ENCODE data around the gene PMM2. TPM values are rescaled to one million over a fixed set of nuclear protein-coding genes. Genes with fewer than 3 reads are reported as not detected.
"Not testable (repeated sequence)": the region's sequence is repeated elsewhere in the genome, so short reads cannot be mapped to it uniquely, and the experiment has no call there.

The PMM2 gene
- total RNA-seq (2014; rRNA removed; shearing (Covaris generic)): 47.9 and 50.2 TPM in 2 replicates

DNA sequence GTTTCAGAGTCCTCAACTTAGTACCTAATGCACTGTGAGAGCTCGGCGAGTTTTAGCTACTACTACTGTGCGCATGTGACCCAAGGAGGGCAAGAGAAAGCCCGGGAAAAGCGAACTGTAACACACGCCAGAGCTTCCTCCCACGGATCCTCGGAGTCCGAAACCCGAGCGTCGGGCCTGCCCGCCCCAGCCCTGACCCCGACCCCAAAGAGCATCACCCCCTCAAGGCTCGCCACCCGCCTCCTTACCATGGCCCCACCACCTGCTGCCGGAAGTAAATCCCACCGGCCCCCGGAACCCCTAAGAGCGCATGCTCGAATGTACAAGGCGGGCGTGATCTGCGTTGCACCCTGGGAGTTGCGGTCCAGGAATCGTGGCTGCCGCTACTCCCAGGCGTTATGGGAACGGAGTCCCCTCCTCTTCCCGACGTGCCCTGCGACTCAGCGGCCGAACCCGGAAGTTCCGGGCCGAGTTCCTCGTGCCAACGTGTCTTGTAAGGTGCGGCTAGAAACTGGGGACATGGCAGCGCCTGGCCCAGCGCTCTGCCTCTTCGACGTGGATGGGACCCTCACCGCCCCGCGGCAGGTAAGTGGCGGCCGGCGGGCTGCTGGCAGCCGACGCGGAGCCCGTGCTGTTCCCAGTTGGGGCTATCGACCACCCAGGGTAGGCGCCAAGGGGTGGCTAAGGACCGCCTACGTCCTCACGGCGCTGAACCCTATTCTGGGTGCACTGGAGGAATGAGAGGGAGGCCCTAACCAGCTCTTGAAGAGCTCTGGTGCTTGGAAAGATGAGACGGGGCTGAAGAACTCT lies at the start of gene PMM2, which contains the start of gene TMEM186:
TSS of gene PMM2 (plus strand) at position 476 of the 810 bp plus-strand sequence. CDS start at position 520, 44 bp downstream.
TSS of gene TMEM186 (minus strand) at position 276 of the 810 bp plus-strand sequence. CDS start at position 251, 25 bp downstream.
- Histone ChIP-seq H3K9me3 (replicated peaks) (no peaks in the 10 kb centered on the region), H3K27me3 (replicated peaks) (no peaks in the 10 kb centered on the region), H3K27ac (peak within 1 kb of the TSS; percentile 80), H3K4me1 (replicated peaks) (peaks cover 12% of the 10 kb centered on the region), H3K36me3 (peaks cover 45% of the 10 kb centered on the region), H3K4me3 (peak within 1 kb of the TSS; percentile 69)
- peak; percentile 93 to 96 for DNase-seq (ENCODE audit: low read depth in 1 of 2, low spot score in 2 of 2)

DNA sequence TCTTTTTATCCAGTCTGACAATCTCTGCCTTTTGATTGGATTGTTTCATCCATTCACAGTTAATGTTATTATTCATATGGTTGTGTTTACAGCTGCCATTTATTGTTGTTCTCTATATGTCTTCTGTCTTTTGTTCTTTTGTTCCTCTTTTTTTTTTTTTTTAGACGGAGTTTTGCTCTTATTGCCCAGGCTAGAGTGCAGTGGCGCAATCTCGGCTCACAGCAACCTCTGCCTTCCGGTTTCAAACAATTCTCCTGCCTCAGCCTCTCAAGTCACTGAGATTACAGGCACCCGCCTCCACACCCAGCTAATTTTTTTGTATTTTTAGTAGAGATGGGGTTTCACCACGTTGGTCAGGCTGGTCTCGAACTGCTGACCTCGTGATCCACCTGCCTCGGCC lies 48.7 kb upstream of the PMM2 start:
- H3K4me1 ChIP-seq (replicated peaks); H3K4me3 ChIP-seq; H3K27me3 ChIP-seq (replicated peaks); DNase-seq (ENCODE audit: low read depth in 1 of 2, low spot score in 2 of 2); H3K36me3 ChIP-seq; H3K9me3 ChIP-seq (replicated peaks); H3K27ac ChIP-seq: not testable (repeated sequence)

GRCh38 chr16:8751481-8752311 lies 45.9 kb upstream of the PMM2 start:
- no peaks in the 10 kb centered on the region for H3K36me3 ChIP-seq
- peaks cover 9% of the 10 kb centered on the region for H3K4me1 ChIP-seq (replicated peaks)
- H3K27ac ChIP-seq: no peak overlapping the region
- no peaks in the 10 kb centered on the region for H3K27me3 ChIP-seq (replicated peaks)
- no peak overlapping the region for H3K4me3 ChIP-seq
- no peaks in the 10 kb centered on the region for H3K9me3 ChIP-seq (replicated peaks)
- peak in 1 of 2 experiments; percentile 69 for DNase-seq (ENCODE audit: low read depth in 1 of 2, low spot score in 2 of 2)

DNA sequence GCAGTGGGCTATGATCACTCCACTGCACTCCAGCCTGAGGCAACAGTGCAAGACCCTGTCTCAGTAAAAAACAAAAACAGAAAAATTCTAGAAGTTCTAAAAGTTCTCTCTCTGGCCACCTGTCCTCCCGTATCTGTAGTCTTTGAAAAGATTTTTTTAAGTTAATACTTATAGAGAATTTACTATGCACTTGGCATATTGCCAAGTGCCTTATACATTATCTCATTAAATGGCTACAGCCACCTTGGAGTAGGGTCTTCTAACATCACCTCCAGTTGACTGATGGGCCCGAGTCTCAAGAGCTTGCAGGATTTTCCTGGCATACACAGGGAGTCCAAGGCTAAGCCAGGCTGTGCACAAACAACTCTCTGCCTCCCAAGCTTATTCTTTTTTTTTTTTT lies 44.9 kb upstream of the PMM2 start:
- H3K36me3 ChIP-seq: no peaks in the 10 kb centered on the region
- no peaks in the 10 kb centered on the region for H3K9me3 ChIP-seq (replicated peaks)
- no peaks in the 10 kb centered on the region for H3K27me3 ChIP-seq (replicated peaks)
- DNase-seq (ENCODE audit: low read depth in 1 of 2, low spot score in 2 of 2): no peak
- H3K27ac ChIP-seq: no peak overlapping the region
- no peak overlapping the region for H3K4me3 ChIP-seq
- peaks cover 9% of the 10 kb centered on the region for H3K4me1 ChIP-seq (replicated peaks)

DNA sequence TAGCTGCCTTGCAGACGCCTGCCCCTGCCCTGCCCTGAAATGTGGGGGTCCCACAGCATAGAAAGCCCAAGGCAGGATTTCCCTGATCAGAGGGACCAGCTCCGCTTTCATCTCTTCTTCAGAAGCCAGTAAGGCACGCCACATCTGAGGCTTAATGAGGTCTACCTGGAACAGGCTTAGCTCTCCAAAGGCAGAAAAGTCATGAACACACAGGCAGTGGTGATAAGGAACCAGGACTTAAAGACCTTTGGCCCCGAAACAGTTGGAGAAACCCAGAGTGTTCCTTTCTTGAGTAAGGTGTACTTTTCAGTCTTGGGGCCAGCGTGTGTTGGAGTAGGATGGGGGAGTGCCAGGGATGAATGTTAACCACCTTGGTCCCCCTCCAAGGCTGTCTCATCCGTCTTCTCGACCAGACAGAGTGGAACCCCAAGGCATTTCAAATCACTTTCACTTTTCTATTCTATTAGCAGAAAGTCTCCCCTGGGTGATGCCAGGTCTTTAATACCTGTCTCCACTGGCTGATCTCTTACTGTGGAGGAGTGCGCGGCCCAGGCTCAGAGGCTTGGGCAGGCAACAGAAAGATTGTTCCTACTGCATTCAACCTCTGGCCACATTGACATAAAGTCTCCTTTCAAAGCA lies 44.1 kb upstream of the PMM2 start:
- no peak for DNase-seq (ENCODE audit: low read depth in 1 of 2, low spot score in 2 of 2)
- no peaks in the 10 kb centered on the region for H3K36me3 ChIP-seq
- H3K9me3 ChIP-seq (replicated peaks): no peaks in the 10 kb centered on the region
- peaks cover 9% of the 10 kb centered on the region for H3K4me1 ChIP-seq (replicated peaks)
- H3K4me3 ChIP-seq: no peak overlapping the region
- H3K27me3 ChIP-seq (replicated peaks): no peaks in the 10 kb centered on the region
- no peak overlapping the region for H3K27ac ChIP-seq

GRCh38 chr16:8756755-8757154 lies 40.9 kb upstream of the PMM2 start:
- Histone ChIP-seq H3K9me3 (replicated peaks) (no peaks in the 10 kb centered on the region), H3K27ac (no peak overlapping the region), H3K27me3 (replicated peaks) (no peaks in the 10 kb centered on the region), H3K4me1 (replicated peaks) (peaks cover 7% of the 10 kb centered on the region), H3K36me3 (no peaks in the 10 kb centered on the region), H3K4me3 (no peak overlapping the region)
- DNase-seq (ENCODE audit: low read depth in 1 of 2, low spot score in 2 of 2): no peak

DNA sequence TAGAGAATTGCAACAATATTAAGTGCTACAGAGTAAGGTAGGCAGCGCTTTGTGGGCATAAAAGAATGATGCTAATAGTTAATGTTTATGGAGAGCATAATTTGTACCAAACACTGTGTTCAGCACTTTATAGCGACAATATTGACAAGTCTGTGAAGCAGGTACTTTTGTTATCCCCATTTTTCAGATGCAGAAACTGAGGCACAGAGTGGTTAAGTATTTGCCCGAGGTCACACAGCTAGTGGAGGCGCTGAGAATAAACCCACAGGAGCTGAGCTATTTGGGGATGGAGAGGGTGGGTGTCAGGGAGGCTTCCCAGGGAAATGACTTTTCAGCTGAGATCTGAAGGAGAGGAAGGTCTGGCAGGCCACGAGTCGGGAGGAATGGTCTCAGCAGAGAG lies 39.6 kb upstream of the PMM2 start:
- H3K36me3 ChIP-seq: no peaks in the 10 kb centered on the region
- no peak overlapping the region for H3K4me3 ChIP-seq
- H3K27ac ChIP-seq: no peak overlapping the region
- no peaks in the 10 kb centered on the region for H3K27me3 ChIP-seq (replicated peaks)
- H3K9me3 ChIP-seq (replicated peaks): no peaks in the 10 kb centered on the region
- no peaks in the 10 kb centered on the region for H3K4me1 ChIP-seq (replicated peaks)
- no peak for DNase-seq (ENCODE audit: low read depth in 1 of 2, low spot score in 2 of 2)

DNA sequence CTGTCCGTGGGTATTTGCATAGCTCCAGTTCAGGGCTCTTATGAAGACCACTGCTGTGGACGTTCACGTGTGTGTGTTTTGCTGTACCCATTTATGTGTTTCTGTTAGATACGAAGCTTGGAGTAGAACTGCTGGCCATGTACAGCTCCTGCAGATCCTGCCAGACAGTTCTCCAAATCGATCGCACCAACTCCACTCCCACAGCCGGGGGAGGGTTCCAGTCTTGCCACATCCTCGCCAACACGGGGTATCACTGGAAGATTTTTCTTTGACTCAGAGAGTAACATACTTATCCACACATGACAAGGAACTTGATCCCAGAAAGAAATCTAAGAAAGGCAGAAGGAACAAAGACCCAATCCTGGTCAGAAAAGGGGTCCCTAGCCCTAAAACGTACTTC lies 37.6 kb upstream of the PMM2 start:
- H3K27ac ChIP-seq: no peak overlapping the region
- H3K27me3 ChIP-seq (replicated peaks): no peaks in the 10 kb centered on the region
- no peak for DNase-seq (ENCODE audit: low read depth in 1 of 2, low spot score in 2 of 2)
- H3K4me3 ChIP-seq: no peak overlapping the region
- H3K36me3 ChIP-seq: no peaks in the 10 kb centered on the region
- no peaks in the 10 kb centered on the region for H3K9me3 ChIP-seq (replicated peaks)
- no peaks in the 10 kb centered on the region for H3K4me1 ChIP-seq (replicated peaks)

- Histone ChIP-seq H3K27ac (no peak overlapping the region), H3K36me3 (no peaks in the 10 kb centered on the region), H3K9me3 (replicated peaks) (no peaks in the 10 kb centered on the region), H3K4me3 (no peak overlapping the region), H3K4me1 (replicated peaks) (no peaks in the 10 kb centered on the region), H3K27me3 (replicated peaks) (no peaks in the 10 kb centered on the region)
- DNase-seq (ENCODE audit: low read depth in 1 of 2, low spot score in 2 of 2): no peak
These were observed 36.6 kb upstream of the PMM2 start for GRCh38 chr16:8761078-8761477.

GRCh38 chr16:8762254-8762653 lies 35.4 kb upstream of the PMM2 start:
- H3K27ac ChIP-seq: no peak overlapping the region
- no peaks in the 10 kb centered on the region for H3K4me1 ChIP-seq (replicated peaks)

GRCh38 chr16:8763083-8763482 lies 34.6 kb upstream of the PMM2 start:
- H3K36me3 ChIP-seq: no peaks in the 10 kb centered on the region
- DNase-seq (ENCODE audit: low read depth in 1 of 2, low spot score in 2 of 2): no peak
- no peaks in the 10 kb centered on the region for H3K9me3 ChIP-seq (replicated peaks)
- no peaks in the 10 kb centered on the region for H3K4me1 ChIP-seq (replicated peaks)
- no peak overlapping the region for H3K27ac ChIP-seq
- no peaks in the 10 kb centered on the region for H3K27me3 ChIP-seq (replicated peaks)
- H3K4me3 ChIP-seq: no peak overlapping the region

More at GRCh38 chr16:8762254-8762653, 35.4 kb upstream of the PMM2 start:
- Histone ChIP-seq H3K27me3 (replicated peaks) (no peaks in the 10 kb centered on the region), H3K36me3 (no peaks in the 10 kb centered on the region), H3K4me3 (no peak overlapping the region), H3K9me3 (replicated peaks) (no peaks in the 10 kb centered on the region)
- DNase-seq (ENCODE audit: low read depth in 1 of 2, low spot score in 2 of 2): no peak

DNA sequence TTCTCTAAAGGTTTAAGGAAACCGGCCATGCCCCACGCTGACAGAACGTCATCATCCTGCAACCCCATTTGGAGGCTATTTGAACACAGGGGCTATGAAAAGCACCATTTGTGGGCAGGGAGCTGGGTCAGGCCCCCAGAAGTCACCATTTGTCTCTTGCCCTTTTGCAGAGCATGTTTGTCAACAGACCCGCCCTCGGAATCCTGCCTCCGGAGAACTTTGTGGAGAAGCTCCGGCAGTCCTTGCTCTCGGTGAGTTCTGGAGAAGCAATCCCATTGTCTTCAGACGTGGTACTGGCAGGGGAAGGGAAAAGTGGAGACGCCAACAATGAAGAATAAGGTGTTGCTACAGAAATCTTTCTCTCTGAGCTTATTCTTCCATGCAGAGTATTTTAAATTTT lies 33.7 kb upstream of the PMM2 start:
- Histone ChIP-seq H3K27me3 (replicated peaks) (no peaks in the 10 kb centered on the region), H3K9me3 (replicated peaks) (no peaks in the 10 kb centered on the region), H3K36me3 (no peaks in the 10 kb centered on the region), H3K4me1 (replicated peaks) (no peaks in the 10 kb centered on the region), H3K27ac (no peak overlapping the region), H3K4me3 (no peak overlapping the region)
- no peak for DNase-seq (ENCODE audit: low read depth in 1 of 2, low spot score in 2 of 2)

- H3K27me3 ChIP-seq (replicated peaks): no peaks in the 10 kb centered on the region
- no peaks in the 10 kb centered on the region for H3K4me1 ChIP-seq (replicated peaks)
- no peaks in the 10 kb centered on the region for H3K36me3 ChIP-seq
- H3K4me3 ChIP-seq: no peak overlapping the region
- H3K9me3 ChIP-seq (replicated peaks): no peaks in the 10 kb centered on the region
- no peak for DNase-seq (ENCODE audit: low read depth in 1 of 2, low spot score in 2 of 2)
- no peak overlapping the region for H3K27ac ChIP-seq
These were observed 33.0 kb upstream of the PMM2 start for GRCh38 chr16:8764525-8765250.

All from SJSA1 (cell line).